ENCODE measurements around the gene TFAP2B.

TFAP2B gene

GRCh38 chr6:50873167-50873566, 54.5 kb downstream of the TFAP2B start:
- H3K27me3 ChIP-seq (ENCODE audit: low read length): no peaks in the 10 kb centered on the region
- no peak overlapping the region for H3K27ac ChIP-seq (ENCODE audit: low read depth, low read length)
- no peak overlapping the region for H3K4me2 ChIP-seq (ENCODE audit: low read depth, low read length, poor library complexity, severe bottlenecking)
- H3K79me2 ChIP-seq (ENCODE audit: insufficient read depth, low read length): no peaks in the 10 kb centered on the region
- H3K4me3 ChIP-seq (ENCODE audit: insufficient read depth, low read length, poor library complexity, severe bottlenecking): no peak overlapping the region
- H3K9me2 ChIP-seq (replicated peaks; ENCODE audit: insufficient read depth, low read length): no peaks in the 10 kb centered on the region
- H3K9ac ChIP-seq (ENCODE audit: low read length): no peak overlapping the region
- H2AFZ ChIP-seq (ENCODE audit: low read depth, low read length, severe bottlenecking): no peak overlapping the region
- no peaks in the 10 kb centered on the region for H4K20me1 ChIP-seq (ENCODE audit: low read depth, low read length)
- no peaks in the 10 kb centered on the region for H3K36me3 ChIP-seq (ENCODE audit: low read length)
- no peaks in the 10 kb centered on the region for H3F3A ChIP-seq (ENCODE audit: insufficient read depth)
- H3K9me3 ChIP-seq (ENCODE audit: insufficient read depth, low read length): no peaks in the 10 kb centered on the region
- TF ChIP-seq CTCF (IDR thresholded peaks at IDR 0.05; ENCODE audit: insufficient read depth, low read length, poor library complexity, severe bottlenecking): no peak
- no peak for TF ChIP-seq EZH2phosphoT487 (conservative IDR thresholded peaks at IDR 0.05; ENCODE audit: low read length)

GRCh38 chr6:50884364-50884763, 65.7 kb downstream of the TFAP2B start:
- no peaks in the 10 kb centered on the region for H3K9me3 ChIP-seq (ENCODE audit: insufficient read depth, low read length)
- TF ChIP-seq EZH2phosphoT487 (conservative IDR thresholded peaks at IDR 0.05; ENCODE audit: low read length): no peak
- TF ChIP-seq CTCF (IDR thresholded peaks at IDR 0.05; ENCODE audit: insufficient read depth, low read length, poor library complexity, severe bottlenecking): no peak
- no peaks in the 10 kb centered on the region; the same call in 1 of the 2 replicates for H3K27me3 ChIP-seq (ENCODE audit: low read length)
- no peak overlapping the region for H3K27ac ChIP-seq (ENCODE audit: low read depth, low read length)
- H4K20me1 ChIP-seq (ENCODE audit: low read depth, low read length): no peaks in the 10 kb centered on the region
- no peaks in the 10 kb centered on the region for H3K9me2 ChIP-seq (replicated peaks; ENCODE audit: insufficient read depth, low read length)
- no peaks in the 10 kb centered on the region for H3F3A ChIP-seq (ENCODE audit: insufficient read depth)
- H3K79me2 ChIP-seq (ENCODE audit: insufficient read depth, low read length): no peaks in the 10 kb centered on the region
- H2AFZ ChIP-seq (ENCODE audit: low read depth, low read length, severe bottlenecking): no peak overlapping the region
- H3K9ac ChIP-seq (ENCODE audit: low read length): no peak overlapping the region
- H3K36me3 ChIP-seq (ENCODE audit: low read length): no peaks in the 10 kb centered on the region
- H3K4me2 ChIP-seq (ENCODE audit: low read depth, low read length, poor library complexity, severe bottlenecking): no peak overlapping the region
- no peak overlapping the region for H3K4me3 ChIP-seq (ENCODE audit: insufficient read depth, low read length, poor library complexity, severe bottlenecking)

- H3K4me2 ChIP-seq (ENCODE audit: low read depth, low read length, poor library complexity, severe bottlenecking): no peak overlapping the region
- H3K27me3 ChIP-seq (ENCODE audit: low read length): no peaks in the 10 kb centered on the region; the same call in 1 of the 2 replicates
- H3K9ac ChIP-seq (ENCODE audit: low read length): no peak overlapping the region
- H2AFZ ChIP-seq (ENCODE audit: low read depth, low read length, severe bottlenecking): no peak overlapping the region
- H3K4me3 ChIP-seq (ENCODE audit: insufficient read depth, low read length, poor library complexity, severe bottlenecking): no peak overlapping the region
- no peaks in the 10 kb centered on the region for H3K9me2 ChIP-seq (replicated peaks; ENCODE audit: insufficient read depth, low read length)
- no peaks in the 10 kb centered on the region for H4K20me1 ChIP-seq (ENCODE audit: low read depth, low read length)
- no peak for TF ChIP-seq EZH2phosphoT487 (conservative IDR thresholded peaks at IDR 0.05; ENCODE audit: low read length)
- TF ChIP-seq CTCF (IDR thresholded peaks at IDR 0.05; ENCODE audit: insufficient read depth, low read length, poor library complexity, severe bottlenecking): no peak
- H3K36me3 ChIP-seq (ENCODE audit: low read length): no peaks in the 10 kb centered on the region
- H3K27ac ChIP-seq (ENCODE audit: low read depth, low read length): no peak overlapping the region
- no peaks in the 10 kb centered on the region for H3K79me2 ChIP-seq (ENCODE audit: insufficient read depth, low read length)
- H3F3A ChIP-seq (ENCODE audit: insufficient read depth): no peaks in the 10 kb centered on the region
- no peaks in the 10 kb centered on the region for H3K9me3 ChIP-seq (ENCODE audit: insufficient read depth, low read length)
These were observed 68.4 kb downstream of the TFAP2B start for GRCh38 chr6:50887112-50887511.
